DMS79 (cell line): ENCODE data around the gene ADK.

ENCODE experiments used
- DNase-seq: peaks from one replicate; lab custom pipeline; 2025; lab: John Stamatoyannopoulos, UW

ADK gene

GRCh38 chr10:74745449-74745848 is 594.4 kb downstream of the ADK start:
- DNase-seq = no peak

- DNase-seq = no peak
These were observed 595.8 kb downstream of the ADK start for GRCh38 chr10:74746813-74747212.

- no peak for DNase-seq
These were observed 597.5 kb downstream of the ADK start for GRCh38 chr10:74748468-74749031.

GRCh38 chr10:74750848-74751274 is 599.8 kb downstream of the ADK start:
- DNase-seq = no peak

GRCh38 chr10:74752371-74753040 is 601.5 kb downstream of the ADK start:
- no peak for DNase-seq

- no peak for DNase-seq
These were observed 602.6 kb downstream of the ADK start for GRCh38 chr10:74753442-74754211.

GRCh38 chr10:74754381-74754821 is 603.4 kb downstream of the ADK start:
- no peak for DNase-seq

GRCh38 chr10:74755273-74755672 is 604.3 kb downstream of the ADK start:
- no peak for DNase-seq
